CD1c-positive myeloid dendritic cell (primary cell): Measurements from ENCODE around the gene INPP5J.

Experiments used
- DNase-seq: peaks from one replicate; pipeline ENCODE4 v3.0.0-alpha.2; 2016; ENCODE audit errors: extremely low spot score

INPP5J gene

DNA sequence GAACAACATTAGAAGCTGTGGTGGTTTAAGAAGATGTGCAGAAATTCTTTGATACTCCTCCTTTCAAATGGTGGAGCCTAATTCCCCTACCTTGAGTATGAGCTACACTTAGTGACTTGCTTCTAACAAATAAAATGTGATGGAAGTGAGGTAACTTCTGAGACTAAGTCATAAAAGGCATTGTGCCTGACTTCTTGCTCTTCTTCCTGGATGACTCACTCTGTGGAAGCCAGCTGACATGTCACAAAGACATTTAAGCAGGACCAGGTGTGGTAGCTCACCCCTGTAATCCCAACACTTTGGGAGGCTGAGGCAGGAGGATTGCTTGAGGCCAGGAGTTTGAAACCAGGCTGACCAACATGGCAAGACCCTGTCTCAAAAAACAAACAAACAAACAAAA, 21.5 kb downstream of the INPP5J start:
- no peak for DNase-seq

DNA sequence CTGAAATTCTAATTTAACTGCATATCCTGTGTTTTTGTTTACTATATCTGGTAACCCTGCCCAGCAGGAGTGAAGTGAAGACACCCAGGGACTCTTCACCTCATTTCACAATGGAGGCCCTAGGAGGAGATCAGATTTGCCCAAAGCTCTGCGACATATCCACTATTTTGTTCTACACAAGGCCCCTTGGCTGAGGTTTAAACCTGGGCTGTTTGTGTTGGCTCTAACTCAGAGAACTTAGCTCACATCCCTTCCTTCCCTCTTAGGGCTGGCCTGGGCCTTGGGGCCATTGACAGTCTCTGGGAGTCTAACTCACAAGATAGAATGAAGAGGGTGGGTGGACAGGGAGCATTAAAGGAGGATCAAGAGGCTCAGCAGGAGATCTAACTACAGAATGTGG, 25.7 kb downstream of the INPP5J start:
- no peak for DNase-seq

- DNase-seq: peak; percentile 50
These were observed 26.3 kb downstream of the INPP5J start for GRCh38 chr22:31148953-31149627.

- DNase-seq: no peak
These were observed 27.8 kb downstream of the INPP5J start for GRCh38 chr22:31150615-31151014.

DNA sequence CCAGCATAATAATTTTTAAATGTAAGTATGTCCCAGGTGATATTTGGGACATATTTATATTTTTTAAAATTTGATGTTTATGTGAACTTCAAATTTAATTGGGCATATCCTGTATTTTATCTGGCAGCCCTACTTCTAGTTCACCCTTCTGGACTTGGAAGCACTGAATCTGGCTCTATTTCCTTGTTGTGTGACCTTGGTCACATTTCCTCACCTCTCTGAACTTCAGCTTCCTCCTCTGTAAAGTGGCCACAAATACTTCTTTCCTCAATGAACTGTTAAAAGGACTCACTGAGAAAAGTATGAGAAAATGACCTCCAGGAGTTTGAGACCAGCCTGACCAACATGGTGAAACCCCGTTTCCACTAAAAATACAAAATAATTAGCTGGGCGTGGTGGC, 29.1 kb downstream of the INPP5J start:
- no peak for DNase-seq

- no peak for DNase-seq
These were observed 30.6 kb downstream of the INPP5J start for GRCh38 chr22:31153357-31153756.

DNA sequence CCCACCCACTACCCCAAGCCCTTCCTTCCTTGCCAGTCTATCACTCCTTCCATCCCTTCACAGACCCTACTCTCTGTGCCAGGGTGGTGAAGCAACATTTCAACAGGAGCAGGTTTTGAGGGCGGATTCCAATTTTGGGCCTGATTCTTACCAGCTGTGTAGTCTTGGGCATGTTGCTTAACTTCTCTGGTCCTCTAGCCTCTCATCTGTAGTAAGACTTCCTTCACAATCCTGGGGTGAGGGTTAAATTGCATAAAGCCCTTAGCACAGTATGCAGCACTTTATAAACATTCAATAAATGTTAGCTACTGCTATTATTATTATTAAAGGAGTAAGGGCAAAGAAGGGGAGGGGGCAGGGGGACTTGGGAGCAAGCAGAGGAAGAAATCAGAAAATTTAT, 32.2 kb downstream of the INPP5J start:
- no peak for DNase-seq

DNA sequence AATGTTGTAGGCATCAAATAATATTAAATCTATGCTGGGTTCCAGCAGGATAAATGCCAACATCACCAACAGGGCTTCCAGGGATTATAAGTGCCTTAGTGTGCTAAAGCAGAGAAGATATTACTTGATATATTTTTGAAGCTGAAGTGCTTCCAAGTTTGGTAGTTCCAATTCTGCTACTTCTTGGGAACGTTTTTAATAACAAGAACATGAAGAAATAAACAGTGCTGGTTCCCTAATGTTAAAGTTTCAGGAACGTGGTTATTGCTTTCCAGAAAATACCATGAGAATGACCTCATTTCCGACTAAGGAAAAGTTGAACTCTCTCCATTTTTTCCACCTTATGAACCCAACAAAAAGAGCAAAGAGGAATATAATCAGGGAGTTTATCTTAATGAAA, 32.7 kb downstream of the INPP5J start:
- no peak for DNase-seq

GRCh38 chr22:31160328-31160978, 37.7 kb downstream of the INPP5J start:
- peak; percentile 11 for DNase-seq

GRCh38 chr22:31161386-31161785, 38.6 kb downstream of the INPP5J start:
- no peak for DNase-seq

DNA sequence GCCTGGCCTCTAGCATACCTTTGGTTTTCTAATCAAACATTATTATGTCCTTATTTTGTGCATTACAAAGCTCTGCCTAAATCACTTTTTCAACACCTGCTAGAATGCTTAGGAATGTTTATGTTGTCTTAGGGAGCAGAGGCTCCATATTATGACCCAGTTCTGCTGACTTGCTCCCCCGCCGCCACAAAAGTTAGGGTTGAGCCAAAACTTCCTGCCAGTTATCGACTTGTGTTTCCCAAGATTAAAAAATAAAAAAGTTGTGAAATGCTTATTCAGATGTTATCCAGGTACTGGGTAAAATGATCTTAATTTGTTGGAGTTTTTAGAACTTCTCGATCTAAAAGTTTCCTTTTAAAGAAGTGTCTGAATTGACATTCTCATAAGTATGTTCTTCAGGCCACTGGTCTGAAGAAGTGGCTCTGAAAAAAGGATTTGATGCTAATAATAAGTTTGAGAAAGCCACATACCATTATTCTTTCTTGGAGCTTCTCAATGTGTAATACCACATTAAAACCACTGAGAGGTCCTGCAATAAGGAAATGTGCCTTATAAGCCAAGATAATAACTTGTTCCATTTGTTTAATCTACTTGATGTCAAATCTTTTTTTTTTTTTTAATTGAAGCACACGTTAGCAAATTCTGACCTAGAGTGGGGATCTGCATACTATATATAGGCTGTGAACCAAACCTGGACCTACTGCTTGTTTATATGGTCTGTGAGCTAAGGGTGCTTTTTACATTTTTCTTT, 39.4 kb downstream of the INPP5J start:
- DNase-seq: no peak

GRCh38 chr22:31170971-31171370, 48.2 kb downstream of the INPP5J start:
- DNase-seq: no peak

GRCh38 chr22:31171734-31172133, 49.0 kb downstream of the INPP5J start:
- peak; percentile 44 for DNase-seq

DNA sequence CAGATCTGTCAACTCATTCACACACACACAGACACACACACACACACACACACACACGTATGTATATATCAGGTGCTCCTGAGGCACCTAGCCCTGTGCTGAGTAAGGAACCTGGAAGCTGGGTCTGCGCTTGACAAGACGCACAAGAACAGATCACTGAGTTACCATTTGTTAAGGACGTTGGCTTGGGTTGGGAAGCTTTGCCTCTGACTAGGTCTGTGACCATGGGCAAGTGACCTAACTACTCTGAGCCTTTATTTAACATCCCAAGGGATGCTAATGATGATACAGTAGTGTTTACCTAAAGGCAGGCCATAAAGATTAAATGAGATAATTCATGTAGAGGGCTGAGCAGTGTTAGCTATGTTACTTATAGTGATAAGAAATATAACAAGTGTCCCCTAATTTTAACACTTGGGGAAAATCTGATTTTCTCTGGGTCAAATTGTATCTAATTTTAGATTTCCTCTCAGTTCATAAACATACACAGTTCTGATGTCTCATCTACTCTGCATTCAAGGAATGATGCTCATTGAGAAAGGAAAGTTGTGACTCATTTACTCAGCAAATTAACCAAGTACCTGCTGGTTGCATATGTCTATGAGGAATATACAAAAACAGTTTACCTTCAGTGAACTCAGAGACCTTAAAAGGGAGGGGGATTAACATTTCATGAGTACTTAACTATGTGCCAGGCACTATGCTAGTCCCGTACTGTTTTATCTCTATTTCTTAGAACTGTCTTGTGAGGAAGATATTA, 50.8 kb downstream of the INPP5J start:
- DNase-seq: no peak

GRCh38 chr22:31176923-31177322, 54.2 kb downstream of the INPP5J start:
- DNase-seq: no peak

GRCh38 chr22:31177420-31178162, 54.8 kb downstream of the INPP5J start:
- no peak for DNase-seq

DNA sequence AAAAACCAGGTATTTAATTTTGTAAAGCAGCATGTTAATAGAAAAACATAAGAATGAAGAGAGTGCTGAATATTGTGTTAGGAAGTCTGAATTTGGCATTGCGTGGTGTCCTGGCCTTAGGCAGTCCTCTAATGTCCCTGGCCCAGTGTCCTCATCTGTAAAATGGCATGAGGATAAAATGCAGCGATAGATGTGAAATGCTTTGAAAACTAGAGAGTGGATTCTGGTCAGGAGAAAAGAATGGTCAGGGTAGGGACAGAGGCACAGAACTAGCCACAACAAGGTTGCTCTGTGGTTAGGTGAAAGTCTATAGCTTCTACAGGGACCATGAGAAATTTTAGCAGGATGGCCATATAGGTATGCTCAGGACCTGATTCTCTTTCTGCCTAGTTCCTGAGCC, 56.1 kb downstream of the INPP5J start:
- DNase-seq: no peak

DNA sequence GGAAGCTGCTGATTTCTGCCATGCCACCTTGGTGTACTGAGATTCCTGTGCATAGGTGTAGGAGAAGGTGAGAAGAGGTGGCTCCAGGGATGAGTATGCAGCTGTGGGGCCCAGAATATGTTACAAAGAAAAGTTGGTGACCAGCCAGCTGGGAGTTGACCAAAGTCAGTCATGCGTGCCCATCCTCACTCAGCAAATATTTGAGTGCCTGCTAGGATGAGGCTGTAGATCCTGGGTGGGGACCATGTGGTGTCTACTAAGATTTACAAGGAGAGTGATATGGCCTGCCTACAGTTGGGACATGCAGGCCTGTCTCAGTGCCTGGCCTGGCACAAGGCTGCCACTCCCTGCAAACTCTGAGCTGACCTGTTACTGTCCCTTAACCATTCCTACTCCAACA, 56.6 kb downstream of the INPP5J start:
- no peak for DNase-seq

DNA sequence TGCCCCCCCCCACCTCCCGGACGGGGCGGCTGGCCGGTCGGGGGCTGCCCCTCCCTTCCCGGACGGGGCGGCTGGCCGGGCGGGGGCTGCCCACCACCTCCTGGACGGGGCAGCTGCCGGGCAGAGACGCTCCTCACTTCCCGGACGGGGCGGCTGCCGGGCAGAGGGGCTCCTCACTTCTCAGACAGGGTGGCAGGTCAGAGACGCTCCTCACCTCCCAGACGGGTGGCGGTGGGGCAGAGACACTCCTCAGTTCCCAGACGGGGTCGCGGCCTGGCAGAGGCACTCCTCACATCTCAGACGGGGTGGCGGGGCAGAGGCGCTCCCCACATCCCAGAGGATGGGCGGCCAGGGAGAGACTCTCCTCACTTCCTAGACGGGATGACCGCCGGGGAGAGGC, 61.2 kb downstream of the INPP5J start:
- no peak for DNase-seq
